MM.1S (cell line): ENCODE measurements around the gene EEF1B2.
"Not testable (repeated sequence)": the region's sequence is repeated elsewhere in the genome, so short reads cannot be mapped to it uniquely, and the experiment has no call there.

Experiments
- DNase-seq: peaks from one replicate; pipeline ENCODE4 v3.0.0-alpha.2; 2015
- H2AFZ ChIP-seq: fragments of 300-600 bp; sonication (generic); 2 replicates; pipeline ENCODE4 v1.6.0; 2016; ENCODE audit warnings: antibody characterized with exemption, low read length
- H3F3A ChIP-seq: fragments of 300-600 bp; sonication (generic); 2 replicates; pipeline ENCODE4 v1.6.1; 2016; ENCODE audit warnings: mild to moderate bottlenecking, antibody characterized with exemption, low read length, moderate library complexity, mixed read lengths; ENCODE audit not compliant: insufficient read depth
- H3K27ac ChIP-seq: fragments of 300-600 bp; sonication (generic); 2 replicates; pipeline ENCODE4 v1.5.1; 2016; ENCODE audit warnings: mild to moderate bottlenecking, low read length
- H3K27me3 ChIP-seq: fragments of 300-600 bp; sonication (generic); replicated peaks from 2 replicates; pipeline ENCODE4 v1.6.0; 2016; ENCODE audit warnings: low read length; ENCODE audit not compliant: insufficient read depth
- H3K36me3 ChIP-seq: fragments of 300-600 bp; sonication (generic); replicated peaks from 2 replicates; pipeline ENCODE4 v1.6.1; 2016; ENCODE audit warnings: mild to moderate bottlenecking, low read length, mixed read lengths; ENCODE audit not compliant: insufficient read depth
- H3K4me1 ChIP-seq: fragments of 300-600 bp; sonication (generic); 2 replicates; pipeline ENCODE4 v1.6.1; 2016; ENCODE audit warnings: low read length, mixed read lengths
- H3K4me2 ChIP-seq: fragments of 300-600 bp; sonication (generic); 2 replicates; pipeline ENCODE4 v1.6.0; 2016; ENCODE audit warnings: low read depth, low read length
- H3K4me3 ChIP-seq: fragments of 300-600 bp; sonication (generic); 2 replicates; pipeline ENCODE4 v1.5.1; 2016; ENCODE audit warnings: low read length, mixed read lengths
- H3K79me2 ChIP-seq: fragments of 300-600 bp; sonication (generic); 2 replicates; pipeline ENCODE4 v1.6.1; 2016; ENCODE audit warnings: mixed run types, low read length, mixed read lengths
- H3K9ac ChIP-seq: fragments of 300-600 bp; sonication (generic); 2 replicates; pipeline ENCODE4 v1.6.1; 2016; ENCODE audit warnings: low read length, mixed read lengths
- H3K9me2 ChIP-seq: fragments of 300-600 bp; sonication (generic); replicated peaks from 2 replicates; pipeline ENCODE4 v1.6.1; 2016; ENCODE audit warnings: mild to moderate bottlenecking, low read length, mixed read lengths; ENCODE audit not compliant: insufficient read depth
- H3K9me3 ChIP-seq: fragments of 300-600 bp; sonication (generic); replicated peaks from 2 replicates; pipeline ENCODE4 v1.6.1; 2016; ENCODE audit warnings: mild to moderate bottlenecking, low read length, mixed read lengths; ENCODE audit not compliant: insufficient read depth
- H4K20me1 ChIP-seq: fragments of 300-600 bp; sonication (generic); 2 replicates; pipeline ENCODE4 v1.6.1; 2016; ENCODE audit warnings: mild to moderate bottlenecking, low read length, moderate library complexity, mixed read lengths; ENCODE audit not compliant: insufficient read depth
- EZH2 ChIP-seq: fragments of 300-600 bp; sonication (generic); optimal IDR thresholded peaks from 2 replicates; pipeline ENCODE3; 2017; ENCODE audit warnings: low read depth, mild to moderate bottlenecking, antibody characterized with exemption, low read length, mixed read lengths
- EZH2phosphoT487 ChIP-seq: fragments of 300-600 bp; sonication (generic); IDR thresholded peaks from 2 replicates; pipeline ENCODE4 v1.6.1; 2018; ENCODE audit warnings: antibody characterized with exemption, low read length
- TF ChIP-seq, protein P1 (sequence below): fragments of 300-600 bp; sonication (generic); IDR thresholded peaks from 2 replicates; pipeline ENCODE4 v1.5.1; 2016; ENCODE audit warnings: antibody characterized with exemption, low read length, mixed read lengths

Gene EEF1B2

DNA sequence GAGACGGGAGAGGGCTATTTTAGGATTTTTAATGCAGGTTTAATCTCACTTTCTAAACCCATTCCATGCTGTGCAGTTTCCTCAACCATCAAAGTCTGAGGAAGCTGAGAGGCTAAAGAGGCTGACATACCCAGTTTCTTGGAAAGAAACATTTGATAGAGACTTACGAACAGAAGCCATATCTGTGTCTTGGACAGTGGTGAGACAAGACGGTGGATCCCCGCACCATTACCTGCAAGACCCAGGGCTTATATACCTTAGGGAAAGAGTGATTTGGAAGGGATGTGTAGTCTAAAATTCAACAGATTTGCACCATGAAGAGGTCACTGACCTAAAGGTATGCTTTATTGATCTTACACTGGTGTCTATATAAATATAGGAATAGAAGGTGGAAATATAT is 13.5 kb downstream of the EEF1B2 start:
- Histone ChIP-seq H4K20me1 (no peaks in the 10 kb centered on the region), H3F3A (no peaks in the 10 kb centered on the region), H2AFZ (no peak overlapping the region), H3K9me3 (no peaks in the 10 kb centered on the region), H3K27ac (no peak overlapping the region), H3K9ac (no peak overlapping the region), H3K27me3 (no peaks in the 10 kb centered on the region), H3K36me3 (no peaks in the 10 kb centered on the region), H3K79me2 (no peaks in the 10 kb centered on the region), H3K4me1 (no peaks in the 10 kb centered on the region), H3K9me2 (no peaks in the 10 kb centered on the region), H3K4me2 (no peak overlapping the region), H3K4me3 (no peak overlapping the region)
- TF ChIP-seq, protein P1, sequence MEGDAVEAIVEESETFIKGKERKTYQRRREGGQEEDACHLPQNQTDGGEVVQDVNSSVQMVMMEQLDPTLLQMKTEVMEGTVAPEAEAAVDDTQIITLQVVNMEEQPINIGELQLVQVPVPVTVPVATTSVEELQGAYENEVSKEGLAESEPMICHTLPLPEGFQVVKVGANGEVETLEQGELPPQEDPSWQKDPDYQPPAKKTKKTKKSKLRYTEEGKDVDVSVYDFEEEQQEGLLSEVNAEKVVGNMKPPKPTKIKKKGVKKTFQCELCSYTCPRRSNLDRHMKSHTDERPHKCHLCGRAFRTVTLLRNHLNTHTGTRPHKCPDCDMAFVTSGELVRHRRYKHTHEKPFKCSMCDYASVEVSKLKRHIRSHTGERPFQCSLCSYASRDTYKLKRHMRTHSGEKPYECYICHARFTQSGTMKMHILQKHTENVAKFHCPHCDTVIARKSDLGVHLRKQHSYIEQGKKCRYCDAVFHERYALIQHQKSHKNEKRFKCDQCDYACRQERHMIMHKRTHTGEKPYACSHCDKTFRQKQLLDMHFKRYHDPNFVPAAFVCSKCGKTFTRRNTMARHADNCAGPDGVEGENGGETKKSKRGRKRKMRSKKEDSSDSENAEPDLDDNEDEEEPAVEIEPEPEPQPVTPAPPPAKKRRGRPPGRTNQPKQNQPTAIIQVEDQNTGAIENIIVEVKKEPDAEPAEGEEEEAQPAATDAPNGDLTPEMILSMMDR, result no peak
- TF ChIP-seq EZH2phosphoT487, result no peak
- no peak for TF ChIP-seq EZH2
- DNase-seq, result no peak

DNA sequence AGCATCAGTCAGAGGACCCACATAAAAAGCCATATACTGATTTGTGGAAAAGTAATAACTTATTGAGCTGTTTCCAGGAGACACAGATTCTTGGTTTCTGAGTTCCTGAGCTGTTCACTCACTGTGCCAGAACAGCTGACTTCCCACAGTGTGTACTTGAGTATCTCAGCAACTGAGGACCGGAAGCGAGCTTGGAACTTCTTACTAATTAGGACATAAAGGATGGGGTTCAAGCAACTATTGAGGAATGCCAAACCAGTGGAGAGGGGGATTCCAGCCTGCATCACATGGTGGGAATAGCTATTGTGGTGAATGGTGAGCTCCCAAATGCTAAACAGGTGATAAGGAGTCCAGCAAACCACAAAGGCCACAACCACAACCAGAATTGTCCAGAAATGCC is 16.4 kb downstream of the EEF1B2 start:
- Histone ChIP-seq H3F3A (no peaks in the 10 kb centered on the region), H3K9ac (no peak overlapping the region), H3K9me3 (no peaks in the 10 kb centered on the region), H3K9me2 (no peaks in the 10 kb centered on the region), H3K4me2 (no peak overlapping the region), H3K4me1 (no peaks in the 10 kb centered on the region), H3K27me3 (no peaks in the 10 kb centered on the region), H3K4me3 (no peak overlapping the region), H3K79me2 (no peaks in the 10 kb centered on the region), H3K27ac (no peak overlapping the region), H3K36me3 (no peaks in the 10 kb centered on the region), H2AFZ (no peak overlapping the region), H4K20me1 (no peaks in the 10 kb centered on the region)
- no peak for TF ChIP-seq EZH2phosphoT487
- no peak for TF ChIP-seq EZH2
- TF ChIP-seq, protein P1, result no peak
- DNase-seq, result no peak

GRCh38 chr2:206176901-206177300 is 17.2 kb downstream of the EEF1B2 start:
- no peak overlapping the region for H3K9ac ChIP-seq
- no peak overlapping the region for H2AFZ ChIP-seq
- H3K9me3 ChIP-seq, result no peaks in the 10 kb centered on the region
- H3K36me3 ChIP-seq, result no peaks in the 10 kb centered on the region
- no peak overlapping the region for H3K27ac ChIP-seq
- no peaks in the 10 kb centered on the region for H3F3A ChIP-seq
- no peaks in the 10 kb centered on the region for H3K9me2 ChIP-seq
- H3K4me1 ChIP-seq, result no peaks in the 10 kb centered on the region
- no peaks in the 10 kb centered on the region for H3K27me3 ChIP-seq
- H4K20me1 ChIP-seq, result no peaks in the 10 kb centered on the region
- no peaks in the 10 kb centered on the region for H3K79me2 ChIP-seq
- no peak overlapping the region for H3K4me2 ChIP-seq
- no peak for DNase-seq
- no peak for TF ChIP-seq EZH2phosphoT487
- TF ChIP-seq, protein P1, result no peak
- TF ChIP-seq EZH2, result no peak
- H3K4me3 ChIP-seq, result no peak overlapping the region

GRCh38 chr2:206181526-206181925 is 21.8 kb downstream of the EEF1B2 start:
- H3K9me2 ChIP-seq, H3F3A ChIP-seq, H3K27ac ChIP-seq, H3K27me3 ChIP-seq, H3K4me1 ChIP-seq, H3K79me2 ChIP-seq, H4K20me1 ChIP-seq, H2AFZ ChIP-seq, H3K4me2 ChIP-seq, H3K9me3 ChIP-seq, H3K9ac ChIP-seq, H3K36me3 ChIP-seq, H3K4me3 ChIP-seq, DNase-seq: not testable (repeated sequence)
